ENCODE measurements around the gene FAM229A. TPM values are rescaled to one million over a fixed set of nuclear protein-coding genes. Genes with fewer than 3 reads are reported as not detected.

The FAM229A gene
- total and polyA plus RNA-seq, 2 experiments from 2014 or later = 8.7 to 12.0 TPM

DNA sequence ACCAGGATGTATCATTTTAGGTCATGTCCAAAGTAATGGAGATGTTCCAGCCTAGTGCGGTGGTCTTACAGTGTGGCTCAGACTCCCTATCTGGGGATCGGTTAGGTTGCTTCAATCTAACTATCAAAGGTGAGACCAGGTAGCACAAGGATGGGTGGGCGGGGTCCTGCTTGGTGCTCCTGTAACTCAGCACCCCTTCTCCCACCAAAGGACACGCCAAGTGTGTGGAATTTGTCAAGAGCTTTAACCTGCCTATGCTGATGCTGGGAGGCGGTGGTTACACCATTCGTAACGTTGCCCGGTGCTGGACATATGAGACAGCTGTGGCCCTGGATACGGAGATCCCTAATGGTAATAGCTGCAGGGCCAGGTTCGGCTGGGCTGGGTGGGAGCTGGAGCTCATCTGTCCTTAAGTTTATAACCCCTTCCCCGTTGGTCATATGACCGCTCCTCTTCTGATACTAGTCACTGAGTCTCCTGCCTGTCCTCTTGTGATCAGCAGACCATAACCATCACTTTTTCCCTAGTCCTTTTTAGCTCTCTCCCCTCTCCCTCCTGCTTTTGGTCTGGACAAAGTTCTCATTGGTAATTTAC, 31.6 kb downstream of the FAM229A start:
- DNase-seq (ENCODE audit: low read depth in 1 of 2, low spot score in 1 of 2) = no peak
- TF ChIP-seq, protein P1, sequence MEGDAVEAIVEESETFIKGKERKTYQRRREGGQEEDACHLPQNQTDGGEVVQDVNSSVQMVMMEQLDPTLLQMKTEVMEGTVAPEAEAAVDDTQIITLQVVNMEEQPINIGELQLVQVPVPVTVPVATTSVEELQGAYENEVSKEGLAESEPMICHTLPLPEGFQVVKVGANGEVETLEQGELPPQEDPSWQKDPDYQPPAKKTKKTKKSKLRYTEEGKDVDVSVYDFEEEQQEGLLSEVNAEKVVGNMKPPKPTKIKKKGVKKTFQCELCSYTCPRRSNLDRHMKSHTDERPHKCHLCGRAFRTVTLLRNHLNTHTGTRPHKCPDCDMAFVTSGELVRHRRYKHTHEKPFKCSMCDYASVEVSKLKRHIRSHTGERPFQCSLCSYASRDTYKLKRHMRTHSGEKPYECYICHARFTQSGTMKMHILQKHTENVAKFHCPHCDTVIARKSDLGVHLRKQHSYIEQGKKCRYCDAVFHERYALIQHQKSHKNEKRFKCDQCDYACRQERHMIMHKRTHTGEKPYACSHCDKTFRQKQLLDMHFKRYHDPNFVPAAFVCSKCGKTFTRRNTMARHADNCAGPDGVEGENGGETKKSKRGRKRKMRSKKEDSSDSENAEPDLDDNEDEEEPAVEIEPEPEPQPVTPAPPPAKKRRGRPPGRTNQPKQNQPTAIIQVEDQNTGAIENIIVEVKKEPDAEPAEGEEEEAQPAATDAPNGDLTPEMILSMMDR (IDR thresholded peaks at IDR 0.05; ENCODE audit: low read depth, low read length) = no peak
- Histone ChIP-seq H3K9me3 (ENCODE audit: low read depth) (no peaks in the 10 kb centered on the region), H3K27ac (no peak overlapping the region), H3K4me1 (ENCODE audit: low read depth) (peaks cover 7% of the 10 kb centered on the region), H3K27me3 (no peaks in the 10 kb centered on the region), H3K4me3 (no peak overlapping the region), H3K36me3 (peaks cover 43% of the 10 kb centered on the region)

DNA sequence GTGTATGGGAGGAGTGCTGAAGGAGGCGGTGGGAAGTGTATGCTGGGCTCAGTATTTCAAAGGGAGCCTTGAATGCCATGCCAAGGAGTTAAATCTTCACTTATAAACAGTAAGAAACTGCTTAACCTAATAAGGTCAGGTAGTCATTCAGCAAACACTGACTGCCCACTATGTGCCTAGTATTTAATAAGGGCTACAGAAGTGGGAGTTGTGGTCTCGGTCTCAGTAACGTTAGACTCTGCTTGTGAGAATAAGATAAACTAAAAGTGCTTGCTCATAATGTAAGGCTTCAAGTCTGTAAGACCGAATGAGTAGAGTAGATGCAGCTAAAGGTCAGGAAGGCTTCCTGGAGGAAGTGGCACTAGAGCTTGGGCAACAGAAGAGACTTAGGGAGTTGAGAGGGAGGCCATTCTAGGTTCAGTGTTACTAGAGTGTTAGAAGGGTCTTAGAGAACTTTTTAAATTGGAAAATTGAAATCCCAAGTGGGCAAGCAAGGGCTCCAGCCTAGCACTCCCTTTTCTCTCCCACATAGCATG, 32.3 kb downstream of the FAM229A start:
- Histone ChIP-seq H3K36me3 (peaks cover 43% of the 10 kb centered on the region), H3K9me3 (ENCODE audit: low read depth) (no peaks in the 10 kb centered on the region), H3K4me1 (ENCODE audit: low read depth) (peaks cover 7% of the 10 kb centered on the region), H3K27me3 (no peaks in the 10 kb centered on the region), H3K4me3 (no peak overlapping the region), H3K27ac (no peak overlapping the region)
- TF ChIP-seq, protein P1 (IDR thresholded peaks at IDR 0.05; ENCODE audit: low read depth, low read length) = no peak
- no peak for DNase-seq (ENCODE audit: low read depth in 1 of 2, low spot score in 1 of 2)

DNA sequence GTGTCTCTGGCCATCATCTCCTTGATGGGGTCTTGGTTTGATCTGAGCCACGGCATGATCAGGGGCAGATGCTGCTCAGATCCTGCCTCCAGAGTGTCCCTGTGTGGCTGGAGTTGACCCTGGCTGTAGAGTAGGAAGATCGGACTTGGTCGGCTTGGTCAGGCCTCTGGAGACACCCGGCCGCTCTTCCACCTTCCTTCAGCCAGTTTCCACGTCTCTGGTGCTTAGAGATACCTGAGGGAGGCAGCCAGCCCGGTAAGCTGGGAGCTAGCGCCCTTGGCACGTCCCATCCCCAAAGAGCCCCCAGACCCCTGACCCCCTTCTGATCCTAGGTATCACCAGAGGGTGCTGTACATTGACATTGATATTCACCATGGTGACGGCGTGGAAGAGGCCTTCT, 35.1 kb downstream of the FAM229A start:
- TF ChIP-seq, protein P1 (IDR thresholded peaks at IDR 0.05; ENCODE audit: low read depth, low read length) = no peak
- Histone ChIP-seq H3K27ac (no peak overlapping the region), H3K27me3 (no peaks in the 10 kb centered on the region), H3K4me3 (no peak overlapping the region), H3K36me3 (peaks cover 34% of the 10 kb centered on the region), H3K4me1 (ENCODE audit: low read depth) (no peaks in the 10 kb centered on the region), H3K9me3 (ENCODE audit: low read depth) (no peaks in the 10 kb centered on the region)
- DNase-seq (ENCODE audit: low read depth in 1 of 2, low spot score in 1 of 2) = no peak

DNA sequence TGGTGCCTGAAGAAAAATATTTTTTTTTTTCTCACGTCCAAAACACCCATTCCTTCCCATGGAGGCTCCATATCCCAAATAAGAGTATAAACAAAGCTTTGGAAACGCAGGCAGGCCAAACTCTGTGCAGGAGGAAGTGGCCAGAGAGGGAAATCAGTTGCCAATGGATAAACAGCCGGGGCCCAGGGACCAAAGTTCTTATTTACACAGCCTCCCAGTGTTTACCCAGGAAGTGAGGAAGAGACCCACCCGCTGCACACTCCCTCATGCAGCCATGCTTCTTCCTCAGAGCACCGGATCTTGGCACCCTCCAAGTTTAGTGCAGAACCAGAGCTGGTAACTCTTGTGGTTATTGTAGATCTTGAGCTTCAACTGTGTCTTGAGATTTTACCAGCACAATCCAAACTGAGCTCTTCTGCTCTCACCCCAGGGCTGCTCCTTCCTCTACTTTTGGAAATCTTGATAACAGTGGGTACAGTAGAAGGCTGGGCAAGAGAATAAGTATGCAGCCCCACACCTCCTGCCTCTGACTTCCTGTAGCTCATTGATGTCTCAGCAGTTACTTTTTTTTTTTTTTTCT, 40.5 kb downstream of the FAM229A start:
- H3K27me3 ChIP-seq = no peaks in the 10 kb centered on the region
- no peak overlapping the region for H3K27ac ChIP-seq
- no peak for DNase-seq (ENCODE audit: low read depth in 1 of 2, low spot score in 1 of 2)
- peaks cover 23% of the 10 kb centered on the region for H3K36me3 ChIP-seq
- no peak overlapping the region for H3K4me3 ChIP-seq
- TF ChIP-seq, protein P1 (IDR thresholded peaks at IDR 0.05; ENCODE audit: low read depth, low read length) = no peak
- no peaks in the 10 kb centered on the region for H3K4me1 ChIP-seq (ENCODE audit: low read depth)
- no peaks in the 10 kb centered on the region for H3K9me3 ChIP-seq (ENCODE audit: low read depth)

DNA sequence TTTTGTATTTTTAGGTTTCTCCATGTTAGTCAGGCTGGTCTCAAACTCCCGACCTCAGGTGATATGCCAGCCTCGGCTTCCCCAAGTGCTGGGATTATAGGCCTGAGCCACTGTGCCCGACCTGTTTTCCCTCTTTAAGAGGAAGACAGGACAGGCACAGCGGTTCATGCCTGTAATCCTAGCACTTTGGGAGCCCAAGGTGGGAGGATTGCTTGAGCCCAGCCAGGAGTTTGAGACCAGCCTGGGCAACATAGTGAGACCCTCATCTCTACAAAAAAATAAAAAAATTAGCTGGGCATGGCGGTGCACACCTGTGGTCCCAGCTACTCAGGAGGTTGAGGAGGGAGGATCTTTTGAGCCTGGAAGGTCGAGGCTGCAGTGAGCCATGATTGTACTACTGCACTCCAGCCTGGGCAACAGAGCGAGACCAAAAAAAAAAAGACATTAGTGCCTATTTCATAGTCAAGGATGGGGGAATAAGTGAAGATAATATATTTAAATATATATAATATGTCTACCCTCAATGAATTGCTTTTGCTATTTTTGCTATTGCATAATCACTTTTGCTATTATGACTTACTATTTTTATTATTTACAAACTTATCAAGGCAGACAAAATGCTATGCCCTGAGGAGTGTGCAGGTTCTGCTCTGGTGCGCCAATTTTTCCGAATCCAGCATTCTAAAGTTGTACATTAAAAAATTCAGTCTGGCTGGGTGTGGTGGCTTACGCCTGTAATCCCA, 44.0 kb downstream of the FAM229A start:
- H3K4me3 ChIP-seq = no peak overlapping the region
- H3K36me3 ChIP-seq = peaks cover 22% of the 10 kb centered on the region
- no peak for DNase-seq (ENCODE audit: low read depth in 1 of 2, low spot score in 1 of 2)
- no peaks in the 10 kb centered on the region for H3K4me1 ChIP-seq (ENCODE audit: low read depth)
- no peak overlapping the region for H3K27ac ChIP-seq
- H3K9me3 ChIP-seq (ENCODE audit: low read depth) = no peaks in the 10 kb centered on the region
- TF ChIP-seq, protein P1 (IDR thresholded peaks at IDR 0.05; ENCODE audit: low read depth, low read length) = no peak
- H3K27me3 ChIP-seq = no peaks in the 10 kb centered on the region

Data from cardiac muscle cell (in vitro differentiated cells and primary cell).